GM12878 (cell line): ENCODE data around the gene CCDC177. TPM values are rescaled to one million over a fixed set of nuclear protein-coding genes. Genes with fewer than 3 reads are reported as not detected.

Experiments
- ATAC-seq: fragments of 200-7000 bp; cut with Tn5 transposase; 3 replicates; pipeline ENCODE4 v1.9.1; 2020; ENCODE audit warnings: mild to moderate bottlenecking, moderate library complexity
- BruUV-seq: library from RNA; stranded (reverse); fragments of 400-500 nt; replicated peaks from 2 replicates; lab custom pipeline; 2021; lab: Mats Ljungman, UMichigan
- CTCF ChIA-PET: fragments of 300-600 bp; sonication (Branson Sonifier 250); formaldehyde crosslinking; extraction: SDS; loops from one replicate; lab custom pipeline; 2021; ENCODE audit warnings: inconsistent platforms; lab: Yijun Ruan, JAX
- POLR2A ChIA-PET: fragments of 350-600 bp; formaldehyde crosslinking; extraction: SDS; loops from one replicate; lab custom pipeline; 2021; ENCODE audit warnings: inconsistent platforms; lab: Charles Lee
- RAD21 ChIA-PET: fragments of 300-600 bp; sonication (Branson Sonifier 250); formaldehyde crosslinking; loops from one replicate; lab custom pipeline; 2023; ENCODE audit warnings: antibody characterized with exemption; ENCODE audit not compliant: unreplicated experiment; lab: Charles Lee
- SMC1A ChIA-PET: fragments of 300-600 bp; sonication (Branson Sonifier 250); formaldehyde crosslinking; loops from one replicate; lab custom pipeline; 2023; ENCODE audit not compliant: unreplicated experiment, uncharacterized antibody; lab: Charles Lee
- DNase-seq: peaks from one replicate; pipeline ENCODE4 v3.0.0-alpha.2; 2011; ENCODE audit warnings: low read depth, low spot score
- FAIRE-seq: peaks from 3 replicates; lab custom pipeline; 2011; peaks lifted over from hg19 to GRCh38; lab: Jason Lieb, UNC
- H2AFZ ChIP-seq: 2 replicates; pipeline ENCODE4 v1.6.0; 2011; ENCODE audit warnings: low read depth, low read length, control low read depth; ENCODE audit not compliant: control insufficient read depth
- H3K27ac ChIP-seq: 2 replicates; pipeline ENCODE4 v1.5.1; 2011; ENCODE audit warnings: control low read depth; ENCODE audit not compliant: control insufficient read depth, insufficient read depth
- H3K27me3 ChIP-seq, 2 experiments: replicated peaks in 1 of 2; 2 replicates each; pipeline versions ENCODE4 v1.6.0 to v1.6.1; 2011; ENCODE audit warnings: low read length in 1 of 2; ENCODE audit not compliant: control insufficient read depth in 2 of 2, insufficient read depth in 2 of 2
- H3K36me3 ChIP-seq, 2 experiments: 2 replicates each; pipeline ENCODE4 v1.5.1; 2011; ENCODE audit warnings: low read length in 1 of 2; ENCODE audit not compliant: control insufficient read depth in 2 of 2, insufficient read depth in 2 of 2
- H3K4me1 ChIP-seq: 2 replicates; pipeline ENCODE4 v1.6.1; 2011; ENCODE audit warnings: mild to moderate bottlenecking, low read length, moderate library complexity, mixed read lengths; ENCODE audit not compliant: control insufficient read depth, insufficient read depth
- H3K4me2 ChIP-seq: 2 replicates; pipeline ENCODE4 v1.6.0; 2011; ENCODE audit warnings: control low read depth; ENCODE audit not compliant: control insufficient read depth, insufficient read depth
- H3K4me3 ChIP-seq: fragments of 200-600 bp; sonication (generic); 2 replicates; pipeline ENCODE4 v1.5.1; 2016
- H3K79me2 ChIP-seq: 2 replicates; pipeline ENCODE4 v1.6.0; 2011; ENCODE audit warnings: low read length; ENCODE audit not compliant: control insufficient read depth, insufficient read depth
- H3K9ac ChIP-seq: 2 replicates; pipeline ENCODE4 v1.8.0; 2011; ENCODE audit warnings: low read length, control low read depth, mixed read lengths; ENCODE audit not compliant: control insufficient read depth, insufficient read depth
- H3K9me3 ChIP-seq: replicated peaks from 3 replicates; pipeline ENCODE4 v1.5.1; 2011; ENCODE audit warnings: mild to moderate bottlenecking, low read length; ENCODE audit not compliant: control insufficient read depth, insufficient read depth
- H4K20me1 ChIP-seq: 2 replicates; pipeline ENCODE4 v1.6.0; 2011; ENCODE audit not compliant: control insufficient read depth, insufficient read depth
- ASH2L ChIP-seq: fragments of 300-600, 200-600 bp; sonication (generic); IDR thresholded peaks from 2 replicates; pipeline ENCODE4 v1.6.1; 2017; ENCODE audit warnings: low read depth, mild to moderate bottlenecking, borderline replicate concordance
- CBX3 ChIP-seq: fragments of 200-600 bp; sonication (generic); IDR thresholded peaks from 2 replicates; pipeline ENCODE4 v1.6.1; 2016; ENCODE audit warnings: low read depth, borderline replicate concordance
- CHD2 ChIP-seq: IDR thresholded peaks from 2 replicates; pipeline ENCODE4 v1.6.1; 2011; ENCODE audit warnings: low read depth, low read length, improper control_type of control experiment, borderline replicate concordance
- E2F8 ChIP-seq: fragments of 450-650 bp; IDR thresholded peaks from 2 replicates; pipeline ENCODE4 v1.6.1; 2018; ENCODE audit warnings: mild to moderate bottlenecking, low read depth, moderate library complexity; ENCODE audit not compliant: partially characterized antibody
- ETV6 ChIP-seq, 2 experiments: fragments of 450-650 bp in 1 of 2; IDR thresholded peaks in 1 of 2; conservative IDR thresholded peaks in 1 of 2; 2 replicates each; pipeline ENCODE4 v1.6.1; 2014; ENCODE audit warnings: antibody characterized with exemption in 1 of 2, borderline replicate concordance in 1 of 2, low read depth in 1 of 2, mild to moderate bottlenecking in 1 of 2, moderate library complexity in 1 of 2
- HDAC6 ChIP-seq: fragments of 200-600 bp; sonication (generic); IDR thresholded peaks from one replicate; pipeline ENCODE4 v1.8.0; 2017; ENCODE audit warnings: antibody characterized with exemption; ENCODE audit not compliant: unreplicated experiment
- IRF4 ChIP-seq: IDR thresholded peaks from 2 replicates; pipeline ENCODE4 v1.6.1; 2011; ENCODE audit warnings: low read depth, low read length
- NKRF ChIP-seq: fragments of 450-650 bp; conservative IDR thresholded peaks from 2 replicates; pipeline ENCODE4 v1.6.1; 2017; ENCODE audit warnings: mild to moderate bottlenecking, moderate library complexity
- NR2C1 ChIP-seq: fragments of 450-650 bp; IDR thresholded peaks from 2 replicates; pipeline ENCODE4 v1.6.1; 2017; ENCODE audit warnings: antibody characterized with exemption, mild to moderate bottlenecking, moderate library complexity
- NR2C2 ChIP-seq: IDR thresholded peaks from 2 replicates; pipeline ENCODE4 v1.6.1; 2011; ENCODE audit warnings: borderline replicate concordance, low read depth; ENCODE audit not compliant: control insufficient read depth, insufficient read length
- SPI1 ChIP-seq: IDR thresholded peaks from 2 replicates; pipeline ENCODE4 v1.6.1; 2011; ENCODE audit warnings: low read depth, mild to moderate bottlenecking, low read length, moderate library complexity, borderline replicate concordance; ENCODE audit not compliant: insufficient read depth
- TCF3 ChIP-seq: IDR thresholded peaks from 2 replicates; pipeline ENCODE4 v1.6.1; 2012; ENCODE audit warnings: low read depth, mild to moderate bottlenecking, low read length, borderline replicate concordance; ENCODE audit not compliant: insufficient read depth
- ZNF207 ChIP-seq: fragments of 450-650 bp; IDR thresholded peaks from 2 replicates; pipeline ENCODE4 v1.6.1; 2014; ENCODE audit warnings: antibody characterized with exemption, mild to moderate bottlenecking, borderline replicate concordance
- WGBS: methylation state at CpG from one replicate; pipeline ENCODE4 v1.1.6; 2016; ENCODE audit warnings: low lambda C conversion rate; ENCODE audit not compliant: insufficient replicate concordance, insufficient coverage; ENCODE audit errors: missing lambda C conversion rate; 5-methylcytosine and 5-hydroxymethylcytosine counted together
- in situ Hi-C: fragments of 300-500 bp; cut with MboI; formaldehyde crosslinking; loops from 9 replicates; pipeline ENCODE4 v1.14.3; 2018; ENCODE audit warnings: mixed read lengths
- intact Hi-C: fragments of 100-400 bp; cut with micrococcal nuclease; formaldehyde crosslinking; loops from one replicate; pipeline ENCODE4 v1.14.2; 2022; ENCODE audit not compliant: unreplicated experiment
- polyA plus RNA-seq, 11 experiments: library from polyadenylated mRNA; depleted of rRNA in 4 of 11; unstranded in 6 of 11; stranded (reverse) in 5 of 11; fragments of >200 nt; fragmentation: Nextera tagmentation in 4 of 11; fragmentation: Illumina TruSeq in 1 of 11; extraction: Ambion mirVana in 4 of 11; extraction: Trizol in 1 of 11; gene quantifications; 1 replicate in 1 of 11; 2 replicates in 10 of 11; pipeline versions ENCODE4 v1.2.1 to v1.2.3, GENCODE V29; 2011 to 2016; ENCODE audit warnings: inconsistent platforms in 2 of 11, missing spikeins in 2 of 11, low read depth in 1 of 11
- total RNA-seq, 4 experiments: library from RNA; depleted of rRNA in 3 of 4; stranded (reverse); fragments of >200 nt in 3 of 4; fragmentation: Illumina TruSeq in 1 of 4; extraction: Trizol in 1 of 4; gene quantifications; 2 replicates each; pipeline versions ENCODE4 v1.2.1 to v1.2.3, GENCODE V29; 2013 to 2021

The CCDC177 gene
- total and polyA plus RNA-seq, 10 of the 15 experiments (the other 5 are each of a cell fraction or from before 2014, with no cell fraction given), result not detected

GRCh38 chr14:69611172-69612013, 36.7 kb upstream of the CCDC177 start, which contains the start of gene SUSD6:
Gene SUSD6, plus strand, starts transcription at chr14:69611596. Its CDS starts 46,997 bp downstream, at chr14:69658593.
- DNase-seq, result no peak
- Histone ChIP-seq H3K4me1 (peaks cover 21% of the 10 kb centered on the region), H2AFZ (peak within 1 kb of the TSS; percentile 67), H3K27me3 (no peaks in the 10 kb centered on the region), H3K4me2 (peak within 1 kb of the TSS; percentile 99), H3K4me3 (peak within 1 kb of the TSS; percentile 88), H4K20me1 (no peaks in the 10 kb centered on the region), H3K27ac (peak within 1 kb of the TSS; percentile 97), H3K79me2 (peaks cover 56% of the 10 kb centered on the region), H3K9ac (peak within 1 kb of the TSS; percentile 94), H3K36me3 (no peaks in the 10 kb centered on the region; a peak in 1 of 4 replicates), H3K9me3 (no peaks in the 10 kb centered on the region)
- ChIA-PET CTCF (interaction anchor here (0.9 to 3.0 kb wide), 10 partner anchors 16 to 119 kb away, joined by 3 to 10 read pairs (median 3); no protein-coding TSS in a partner anchor), RAD21 (interaction anchor here (0.7 to 10.0 kb wide), 13 partner anchors 9 to 156 kb away, joined by 3 to 178 read pairs (median 5); partner anchors contain the start of gene SRSF5), POLR2A (interaction anchor here (0.6 to 3.2 kb wide), 8 partner anchors 11 to 156 kb away, joined by 3 to 22 read pairs (median 5); no protein-coding TSS in a partner anchor), SMC1A (interaction anchor here (0.5 to 11.9 kb wide), 14 partner anchors 10 to 107 kb away, joined by 3 to 164 read pairs (median 5); no protein-coding TSS in a partner anchor)
- no TSS peak for BruUV-seq
- intact Hi-C loops (loop anchor here (10.0 kb wide), 1 partner anchor 217 kb away; the partner anchor contains the start of genes ERH and SLC39A9), in situ Hi-C loops (loop anchor here (10.0 kb wide), 1 partner anchor 53 kb away; no protein-coding TSS in a partner anchor)
- FAIRE-seq, result no peak
- ATAC-seq, result peak; percentile 62
- WGBS, result under 1% methylated on average over 47 of the region's 105 CpGs
- TF ChIP-seq CBX3 (no peak), NKRF (peak; percentile 79; the same call in 1 of the 2 replicates), NR2C2 (no peak), SPI1 (no peak), HDAC6 (no peak), IRF4 (no peak), CHD2 (no peak), ASH2L (no peak), NR2C1 (0 out of 2 replicates have a peak, but pooled peaks have one; percentile 17), ZNF207 (no peak), TCF3 (no peak), ETV6 (conservative IDR thresholded peaks at IDR 0.05 in 1 of 2, IDR thresholded peaks at IDR 0.05 in 1 of 2; ENCODE audit: borderline replicate concordance in 1 of 2, low read depth in 1 of 2) (no peak), E2F8 (no peak)
